ENCODE measurements around the gene ASB10. TPM values are rescaled to one million over a fixed set of nuclear protein-coding genes. Genes with fewer than 3 reads are reported as not detected.

Gene ASB10
- total RNA-seq, 1 donor from 2014 or later: not detected

DNA sequence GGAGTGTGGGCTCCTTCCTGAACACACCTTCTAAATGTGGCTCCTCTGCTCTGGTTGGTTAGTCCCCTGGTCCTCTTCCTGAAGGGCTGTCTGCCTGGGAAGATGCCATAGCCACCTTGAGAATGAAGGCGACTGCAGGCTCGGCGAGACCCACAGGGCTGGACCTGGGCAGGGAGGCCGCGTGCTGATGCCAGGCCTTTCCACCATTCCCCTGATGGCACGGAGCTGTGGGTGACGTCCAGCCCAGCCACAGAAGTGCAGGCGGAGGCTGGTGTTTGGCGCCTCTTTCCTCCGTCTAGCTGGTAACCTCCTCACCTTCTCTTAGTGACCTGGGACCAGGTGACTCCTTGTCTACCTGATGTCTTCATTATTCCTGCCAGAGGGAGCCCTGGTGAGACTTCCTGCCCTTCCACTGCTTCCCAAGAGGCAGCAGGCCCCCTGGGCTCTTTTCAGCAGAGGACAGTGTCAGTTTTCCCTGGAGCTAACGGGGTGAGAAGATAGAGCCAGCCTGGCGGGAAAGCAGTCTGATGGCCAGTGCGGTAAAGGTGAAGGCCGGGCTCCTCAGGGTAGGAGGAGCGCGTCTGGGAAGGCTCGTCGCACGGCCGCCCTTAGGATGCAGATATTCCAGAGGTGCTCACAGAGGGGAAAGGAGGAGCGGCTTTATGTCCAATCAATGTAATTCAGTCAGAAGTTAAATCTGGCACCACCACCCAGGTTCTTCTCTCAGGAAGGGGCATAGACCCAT lies 54.4 kb downstream of the ASB10 start:
- DNase-seq (ENCODE audit: low read depth): no peak
- Histone ChIP-seq H3K4me3 (ENCODE audit: low read depth, low read length) (no peak overlapping the region), H3K36me3 (ENCODE audit: control insufficient read depth, insufficient read depth, low read length) (peaks cover 70% of the 10 kb centered on the region), H3K27me3 (ENCODE audit: control insufficient read depth, insufficient read depth, low read length) (no peaks in the 10 kb centered on the region)
- TF ChIP-seq, protein P1, sequence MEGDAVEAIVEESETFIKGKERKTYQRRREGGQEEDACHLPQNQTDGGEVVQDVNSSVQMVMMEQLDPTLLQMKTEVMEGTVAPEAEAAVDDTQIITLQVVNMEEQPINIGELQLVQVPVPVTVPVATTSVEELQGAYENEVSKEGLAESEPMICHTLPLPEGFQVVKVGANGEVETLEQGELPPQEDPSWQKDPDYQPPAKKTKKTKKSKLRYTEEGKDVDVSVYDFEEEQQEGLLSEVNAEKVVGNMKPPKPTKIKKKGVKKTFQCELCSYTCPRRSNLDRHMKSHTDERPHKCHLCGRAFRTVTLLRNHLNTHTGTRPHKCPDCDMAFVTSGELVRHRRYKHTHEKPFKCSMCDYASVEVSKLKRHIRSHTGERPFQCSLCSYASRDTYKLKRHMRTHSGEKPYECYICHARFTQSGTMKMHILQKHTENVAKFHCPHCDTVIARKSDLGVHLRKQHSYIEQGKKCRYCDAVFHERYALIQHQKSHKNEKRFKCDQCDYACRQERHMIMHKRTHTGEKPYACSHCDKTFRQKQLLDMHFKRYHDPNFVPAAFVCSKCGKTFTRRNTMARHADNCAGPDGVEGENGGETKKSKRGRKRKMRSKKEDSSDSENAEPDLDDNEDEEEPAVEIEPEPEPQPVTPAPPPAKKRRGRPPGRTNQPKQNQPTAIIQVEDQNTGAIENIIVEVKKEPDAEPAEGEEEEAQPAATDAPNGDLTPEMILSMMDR (IDR thresholded peaks at IDR 0.05; ENCODE audit: insufficient read depth, low read length, severe bottlenecking): no peak
- FAIRE-seq: no peak

DNA sequence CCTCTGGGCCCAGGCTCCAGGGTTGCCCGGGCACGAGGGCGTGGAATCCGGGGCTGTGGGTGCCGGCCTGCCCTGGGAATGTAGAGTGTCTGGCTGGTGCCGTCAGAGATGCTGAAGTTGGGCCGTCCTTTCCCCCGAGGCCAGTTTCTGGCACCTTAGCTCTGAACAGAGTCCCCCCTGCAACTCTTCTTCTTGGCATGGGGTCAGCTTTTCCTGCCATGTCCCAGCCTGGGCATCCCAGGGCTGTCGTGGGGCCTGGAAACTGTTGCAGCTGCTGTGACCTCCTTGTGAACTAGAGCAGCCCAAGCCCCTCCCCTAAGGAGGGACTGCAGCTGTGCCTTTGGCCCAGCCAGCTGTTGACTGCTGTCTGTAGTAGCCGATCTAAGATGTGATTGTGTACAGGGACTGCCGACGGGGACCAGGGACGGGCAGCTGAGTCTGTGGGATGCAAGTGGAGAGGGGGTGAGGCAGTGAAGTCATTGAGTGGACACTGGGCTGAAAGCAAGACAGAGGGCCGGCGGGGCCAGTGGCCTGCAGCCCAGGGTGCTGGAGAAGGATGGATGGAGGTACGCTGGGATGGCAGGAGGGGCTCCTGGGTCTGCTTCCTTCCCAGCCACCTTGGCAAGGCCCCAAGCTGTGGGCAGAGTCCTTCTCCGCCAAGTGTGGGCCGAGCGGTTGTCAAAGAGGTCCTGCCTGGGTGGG lies 55.3 kb downstream of the ASB10 start:
- TF ChIP-seq, protein P1 (IDR thresholded peaks at IDR 0.05; ENCODE audit: insufficient read depth, low read length, severe bottlenecking): no peak
- FAIRE-seq: no peak
- Histone ChIP-seq H3K4me3 (ENCODE audit: low read depth, low read length) (no peak overlapping the region), H3K27me3 (ENCODE audit: control insufficient read depth, insufficient read depth, low read length) (no peaks in the 10 kb centered on the region), H3K36me3 (ENCODE audit: control insufficient read depth, insufficient read depth, low read length) (peaks cover 71% of the 10 kb centered on the region)
- no peak for DNase-seq (ENCODE audit: low read depth)

DNA sequence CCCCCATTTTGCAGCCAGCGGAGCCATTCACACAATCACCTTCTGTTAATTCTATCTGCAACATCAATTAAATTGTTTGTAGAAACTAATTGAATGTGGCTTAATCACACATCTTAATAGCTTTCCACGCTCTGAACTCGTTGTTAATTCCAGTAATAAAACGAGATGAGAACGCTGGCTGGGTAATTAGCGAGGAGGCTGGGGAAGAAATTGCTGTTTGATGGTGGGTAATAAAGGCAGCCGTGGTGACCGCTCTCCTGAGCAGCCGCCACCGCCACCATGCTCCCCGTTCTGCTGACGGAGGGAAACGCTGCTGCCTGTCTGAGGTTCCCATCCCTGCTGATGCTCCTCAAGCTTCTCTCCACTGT lies 55.8 kb downstream of the ASB10 start:
- DNase-seq (ENCODE audit: low read depth) (no peak), FAIRE-seq (no peak)
- Histone ChIP-seq H3K4me3 (ENCODE audit: low read depth, low read length) (no peak overlapping the region), H3K36me3 (ENCODE audit: control insufficient read depth, insufficient read depth, low read length) (peaks cover 72% of the 10 kb centered on the region), H3K27me3 (ENCODE audit: control insufficient read depth, insufficient read depth, low read length) (no peaks in the 10 kb centered on the region)
- TF ChIP-seq, protein P1 (IDR thresholded peaks at IDR 0.05; ENCODE audit: insufficient read depth, low read length, severe bottlenecking): no peak

DNA sequence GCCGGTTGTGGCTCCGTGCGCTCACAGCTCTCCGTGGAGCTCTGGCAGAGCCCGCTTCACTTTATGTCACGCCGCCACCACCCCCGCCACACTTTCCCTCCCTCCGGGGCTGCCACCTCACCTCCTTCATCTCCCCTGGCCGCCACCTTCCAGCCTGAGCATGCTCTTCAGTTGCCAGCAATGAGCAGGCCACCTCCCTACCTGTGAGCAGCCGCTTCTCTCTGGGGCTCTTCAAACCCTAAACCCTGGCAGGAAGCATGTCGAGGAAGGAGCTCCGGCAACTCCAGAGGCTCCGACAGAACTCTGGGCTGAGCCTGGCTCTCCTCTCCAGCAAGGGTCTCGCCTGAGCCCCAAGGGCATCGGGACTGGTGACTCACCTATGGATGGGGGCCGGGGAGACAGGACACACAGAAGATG lies 56.3 kb downstream of the ASB10 start:
- Histone ChIP-seq H3K36me3 (ENCODE audit: control insufficient read depth, insufficient read depth, low read length) (peaks cover 68% of the 10 kb centered on the region), H3K27me3 (ENCODE audit: control insufficient read depth, insufficient read depth, low read length) (no peaks in the 10 kb centered on the region), H3K4me3 (ENCODE audit: low read depth, low read length) (no peak overlapping the region)
- TF ChIP-seq, protein P1 (IDR thresholded peaks at IDR 0.05; ENCODE audit: insufficient read depth, low read length, severe bottlenecking): no peak
- DNase-seq (ENCODE audit: low read depth) (no peak), FAIRE-seq (no peak)

- DNase-seq (ENCODE audit: low read depth): no peak
- H3K27me3 ChIP-seq (ENCODE audit: control insufficient read depth, insufficient read depth, low read length): no peaks in the 10 kb centered on the region
- TF ChIP-seq, protein P1 (IDR thresholded peaks at IDR 0.05; ENCODE audit: insufficient read depth, low read length, severe bottlenecking): no peak
- H3K36me3 ChIP-seq (ENCODE audit: control insufficient read depth, insufficient read depth, low read length): peaks cover 67% of the 10 kb centered on the region
- H3K4me3 ChIP-seq (ENCODE audit: low read depth, low read length): no peak overlapping the region
- no peak for FAIRE-seq
Measured at GRCh38 chr7:151129960-151130591, 57.0 kb downstream of the ASB10 start.
